SK-N-SH (cell line): ENCODE results near the gene SLC25A26. TPM values are rescaled to one million over a fixed set of nuclear protein-coding genes. Genes with fewer than 3 reads are reported as not detected.

Source experiments
- CTCF ChIA-PET: fragments of 300-600, 350-600 bp; formaldehyde crosslinking; extraction: SDS; loops from one replicate; lab custom pipeline; 2021; lab: Yijun Ruan, JAX
- POLR2A ChIA-PET: fragments of 350-600 bp; sonication (Branson Sonifier 250); formaldehyde crosslinking; extraction: SDS; loops from one replicate; lab custom pipeline; 2020; ENCODE audit warnings: antibody characterized with exemption, inconsistent platforms; lab: Yijun Ruan, JAX
- DNase-seq: peaks from one replicate; pipeline ENCODE4 v3.0.0; 2012
- H2AFZ ChIP-seq: fragments of 200-600 bp; sonication (generic); 2 replicates; pipeline ENCODE4 v1.8.1; 2016; ENCODE audit warnings: antibody characterized with exemption, mild to moderate bottlenecking, low read depth
- H3F3A ChIP-seq: fragments of 200-600 bp; sonication (generic); replicated peaks from 2 replicates; pipeline ENCODE3; 2016; ENCODE audit warnings: antibody characterized with exemption, mild to moderate bottlenecking; ENCODE audit not compliant: insufficient read depth
- H3K27ac ChIP-seq, 2 experiments: fragments of 200-500 bp in 1 of 2; fragments of 200-600 bp in 1 of 2; sonication (Bioruptor generic) in 1 of 2; sonication (generic), shearing (Covaris generic) in 1 of 2; 2 replicates each; pipeline versions ENCODE4 v1.5.1 to v1.6.1; 2014 to 2016; ENCODE audit warnings: low read depth in 2 of 2, inconsistent platforms in 1 of 2, low read length in 1 of 2, mild to moderate bottlenecking in 1 of 2, mixed read lengths in 1 of 2
- H3K27me3 ChIP-seq: fragments of 200-600 bp; sonication (generic), shearing (Covaris generic); 2 replicates; pipeline ENCODE4 v1.6.1; 2016; ENCODE audit warnings: mixed run types; ENCODE audit not compliant: insufficient read depth
- H3K36me3 ChIP-seq, 2 experiments: fragments of 200-500 bp in 1 of 2; fragments of 200-600 bp in 1 of 2; sonication (Bioruptor generic) in 1 of 2; sonication (generic) in 1 of 2; replicated peaks in 1 of 2; 2 replicates each; pipeline versions ENCODE3 to v1.5.1; 2014 to 2016; ENCODE audit warnings: low read length in 1 of 2, mild to moderate bottlenecking in 1 of 2; ENCODE audit not compliant: insufficient read depth in 2 of 2, control insufficient read depth in 1 of 2
- H3K4me1 ChIP-seq, 2 experiments: fragments of 200-500 bp in 1 of 2; fragments of 200-600 bp in 1 of 2; sonication (Bioruptor generic) in 1 of 2; sonication (generic), shearing (Covaris generic) in 1 of 2; 2 replicates each; pipeline versions ENCODE4 v1.5.1 to v1.6.1; 2014 to 2016; ENCODE audit warnings: low read depth in 1 of 2, low read length in 1 of 2, mixed run types in 1 of 2; ENCODE audit not compliant: insufficient read depth in 2 of 2, control insufficient read depth in 1 of 2
- H3K4me2 ChIP-seq: fragments of 200-600 bp; sonication (generic), shearing (Covaris generic); 2 replicates; pipeline ENCODE4 v1.6.1; 2017; ENCODE audit warnings: mixed run types
- H3K4me3 ChIP-seq, 2 experiments: fragments of 200-500 bp in 1 of 2; fragments of 200-600 bp in 1 of 2; sonication (Bioruptor generic) in 1 of 2; sonication (generic), shearing (Covaris generic) in 1 of 2; 2 replicates each; pipeline versions ENCODE4 v1.5.1 to v1.8.1; 2014 to 2016; ENCODE audit warnings: low read depth in 2 of 2, inconsistent platforms in 1 of 2, low read length in 1 of 2, mild to moderate bottlenecking in 1 of 2, mixed read lengths in 1 of 2, moderate library complexity in 1 of 2
- H3K79me2 ChIP-seq: fragments of 200-600 bp; sonication (generic); 2 replicates; pipeline ENCODE4 v1.8.1; 2017; ENCODE audit warnings: mild to moderate bottlenecking; ENCODE audit not compliant: insufficient read depth
- H3K9ac ChIP-seq: fragments of 200-600 bp; sonication (generic); 2 replicates; pipeline ENCODE4 v1.6.1; 2017; ENCODE audit warnings: mixed run types
- H3K9me2 ChIP-seq: fragments of 200-600 bp; sonication (generic); 2 replicates; pipeline ENCODE4 v1.6.1; 2017; ENCODE audit warnings: mixed run types
- H3K9me3 ChIP-seq: fragments of 200-600 bp; sonication (generic); 2 replicates; pipeline ENCODE4 v1.6.1; 2017; ENCODE audit warnings: mixed run types, mild to moderate bottlenecking, moderate library complexity
- H4K20me1 ChIP-seq: fragments of 200-600 bp; sonication (generic); 2 replicates; pipeline ENCODE4 v1.6.1; 2017; ENCODE audit warnings: mild to moderate bottlenecking, mixed run types; ENCODE audit not compliant: insufficient read depth
- CTCF ChIP-seq: fragments of 200-600 bp; sonication (generic); IDR thresholded peaks from 2 replicates; pipeline ENCODE4 v1.6.1; 2017; ENCODE audit warnings: antibody characterized with exemption, mild to moderate bottlenecking, moderate library complexity
- EP300 ChIP-seq, 2 experiments: IDR thresholded peaks; 2 replicates each; pipeline versions ENCODE4 v1.4.0 to v1.6.1; 2012; ENCODE audit warnings: borderline replicate concordance in 1 of 2, low read depth in 1 of 2, low read length in 1 of 2
- FOXM1 ChIP-seq: IDR thresholded peaks from 2 replicates; pipeline ENCODE4 v1.4.0; 2012; ENCODE audit warnings: low read depth, mild to moderate bottlenecking
- GABPA ChIP-seq: IDR thresholded peaks from 2 replicates; pipeline ENCODE4 v1.4.0; 2012; ENCODE audit warnings: low read depth, mild to moderate bottlenecking
- GATA2 ChIP-seq: sonication (generic); formaldehyde crosslinking; IDR thresholded peaks from 2 replicates; pipeline ENCODE4 v1.5.0; 2020; ENCODE audit warnings: mild to moderate bottlenecking, missing genetic modification reagents
- IRF3 ChIP-seq: fragments of 150-350 bp; IDR thresholded peaks from 2 replicates; pipeline ENCODE4 v1.6.1; 2016; ENCODE audit warnings: mild to moderate bottlenecking, low read depth, low read length
- JUND ChIP-seq: IDR thresholded peaks from 2 replicates; pipeline ENCODE4 v1.4.0; 2012
- MEF2A ChIP-seq: IDR thresholded peaks from 2 replicates; pipeline ENCODE4 v1.4.0; 2012; ENCODE audit warnings: low read depth, borderline replicate concordance
- NFIC ChIP-seq: IDR thresholded peaks from 2 replicates; pipeline ENCODE4 v1.4.0; 2012; ENCODE audit warnings: borderline replicate concordance
- NRF1 ChIP-seq: IDR thresholded peaks from 2 replicates; pipeline ENCODE4 v1.6.1; 2012; ENCODE audit warnings: low read depth, mild to moderate bottlenecking, low read length
- PBX3 ChIP-seq: IDR thresholded peaks from 2 replicates; pipeline ENCODE4; 2012
- POLR2AphosphoS5 ChIP-seq: IDR thresholded peaks from 2 replicates; pipeline ENCODE4 v1.6.1; 2012; ENCODE audit warnings: low read depth, low read length
- RCOR1 ChIP-seq: fragments of 150-350 bp; IDR thresholded peaks from 2 replicates; pipeline ENCODE4 v1.6.1; 2017; ENCODE audit warnings: antibody characterized with exemption, low read length
- REST ChIP-seq: IDR thresholded peaks from 2 replicates; pipeline ENCODE4 v1.6.1; 2012; ENCODE audit warnings: mild to moderate bottlenecking, low read depth, low read length, moderate library complexity
- SIN3A ChIP-seq: IDR thresholded peaks from 2 replicates; pipeline ENCODE4 v1.6.1; 2012; ENCODE audit warnings: low read depth, mild to moderate bottlenecking, low read length, moderate library complexity, borderline replicate concordance
- SMC3 ChIP-seq: IDR thresholded peaks from 2 replicates; pipeline ENCODE4 v1.6.1; 2012; ENCODE audit warnings: low read depth, low read length, improper control_type of control experiment
- TAF1 ChIP-seq: IDR thresholded peaks from 2 replicates; pipeline ENCODE4 v1.6.1; 2012; ENCODE audit warnings: low read depth, mild to moderate bottlenecking, low read length, moderate library complexity, borderline replicate concordance
- TCF12 ChIP-seq: IDR thresholded peaks from 2 replicates; pipeline ENCODE4 v1.4.0; 2012
- TEAD4 ChIP-seq: IDR thresholded peaks from 2 replicates; pipeline ENCODE4 v1.4.0; 2012; ENCODE audit warnings: mild to moderate bottlenecking, borderline replicate concordance; ENCODE audit not compliant: insufficient read depth
- USF2 ChIP-seq: fragments of 150-350 bp; IDR thresholded peaks from 2 replicates; pipeline ENCODE4 v1.6.1; 2017; ENCODE audit warnings: antibody characterized with exemption, low read length, low read depth, borderline replicate concordance
- WGBS: methylation state at CpG from one replicate; pipeline ENCODE4 v1.1.6; 2017; ENCODE audit warnings: low lambda C conversion rate; 5-methylcytosine and 5-hydroxymethylcytosine counted together
- polyA plus RNA-seq, 3 experiments: library from polyadenylated mRNA; depleted of rRNA; stranded (reverse); fragments of >200 nt; gene quantifications; 2 replicates each; pipeline ENCODE4 v1.2.3, GENCODE V29; 2012

Gene SLC25A26
- polyA plus RNA-seq, 1 of the 3 experiments (the other 2 are of a cell fraction), result 31.8 TPM

GRCh38 chr3:66404903-66405700, 184.3 kb downstream of the SLC25A26 start:
- Histone ChIP-seq H3K9me3 (no peaks in the 10 kb centered on the region), H3K27me3 (no peaks in the 10 kb centered on the region), H3F3A (no peaks in the 10 kb centered on the region), H4K20me1 (no peaks in the 10 kb centered on the region), H3K36me3 (no peaks in the 10 kb centered on the region), H3K79me2 (no peaks in the 10 kb centered on the region), H3K4me3 (no peak overlapping the region), H3K9ac (no peak overlapping the region), H3K4me2 (no peak overlapping the region), H3K27ac (no peak overlapping the region), H3K9me2 (no peaks in the 10 kb centered on the region), H3K4me1 (peaks cover 4 to 5% of the 10 kb centered on the region in 2 experiments; a peak in 2 of 4 replicates), H2AFZ (no peak overlapping the region)
- DNase-seq, result no peak
- 97% methylated on average over 27 of the region's 32 CpGs for WGBS
- ChIA-PET CTCF (interaction anchor here (1.0 to 3.1 kb wide), 8 partner anchors 10 to 417 kb away, joined by 3 to 15 read pairs (median 5); no protein-coding TSS in a partner anchor), POLR2A (interaction anchor here (1.0 kb wide), 1 partner anchor 12 kb away, joined by 3 read pairs; no protein-coding TSS in a partner anchor)
- no peak for TF ChIP-seq RCOR1
- TF ChIP-seq NFIC, result no peak
- TF ChIP-seq NRF1, result no peak
- no peak for TF ChIP-seq EP300 (IDR thresholded peaks at IDR 0.05; ENCODE audit: borderline replicate concordance in 1 of 2, low read depth in 1 of 2, low read length in 1 of 2)
- no peak for TF ChIP-seq TEAD4
- TF ChIP-seq IRF3, result no peak
- no peak for TF ChIP-seq MEF2A
- no peak for TF ChIP-seq PBX3
- no peak for TF ChIP-seq TCF12
- no peak for TF ChIP-seq USF2
- no peak for TF ChIP-seq TAF1
- TF ChIP-seq JUND, result no peak
- TF ChIP-seq CTCF, result no peak
- no peak for TF ChIP-seq SMC3
- TF ChIP-seq GATA2 (CRISPR knock-in tag), result no peak
- TF ChIP-seq POLR2AphosphoS5, result no peak
- no peak for TF ChIP-seq GABPA
- no peak for TF ChIP-seq REST
- no peak for TF ChIP-seq SIN3A
- no peak for TF ChIP-seq FOXM1
